Left lung (tissue), 10 donors: ENCODE measurements around the gene MANBA. TPM values are rescaled to one million over a fixed set of nuclear protein-coding genes. Genes with fewer than 3 reads are reported as not detected.

Experiments used
- ATAC-seq: fragments of 200-7000 bp; cut with Tn5 transposase; one replicate; pipeline ENCODE4 v1.9.1; 2020; ENCODE audit warnings: moderate library complexity
- DNase-seq, 4 donors: peaks; one replicate each; pipeline ENCODE4 v3.0.0-alpha.2; 2013 to 2020
- H3K27ac ChIP-seq, 2 donors: fragments of 200-600 bp; sonication (generic) in 1 of 2; one replicate each; pipeline versions ENCODE4 v1.5.0 to v1.8.0; 2020 to 2021
- H3K27me3 ChIP-seq, 2 donors: fragments of 200-600 bp; sonication (generic) in 1 of 2; one replicate each; pipeline versions ENCODE4 v1.5.0 to v1.8.0; 2020 to 2021
- H3K36me3 ChIP-seq, 2 donors: fragments of 200-600 bp; sonication (generic) in 1 of 2; one replicate each; pipeline versions ENCODE4 v1.5.0 to v1.8.0; 2020 to 2021
- H3K4me1 ChIP-seq, 2 donors: fragments of 200-600 bp; one replicate each; pipeline ENCODE4 v1.8.0; 2021
- H3K4me3 ChIP-seq, 2 donors: fragments of 200-600 bp; sonication (generic) in 1 of 2; one replicate each; pipeline versions ENCODE4 v1.5.0 to v1.8.0; 2020 to 2021; ENCODE audit warnings: mild to moderate bottlenecking in 1 of 2
- H3K9me3 ChIP-seq, 2 donors: fragments of 200-600 bp; sonication (generic) in 1 of 2; one replicate each; pipeline versions ENCODE4 v1.5.0 to v1.8.0; 2020 to 2021
- CTCF ChIP-seq, 2 donors: fragments of 200-600 bp; sonication (generic) in 1 of 2; IDR thresholded peaks; one replicate each; pipeline versions ENCODE4 v1.5.0 to v1.8.0; 2021; ENCODE audit warnings: antibody characterized with exemption in 2 of 2
- intact Hi-C, 2 donors: fragments of 100-400 bp; cut with DNase I; formaldehyde crosslinking; loops; one replicate each; pipeline versions ENCODE4 v1.11.2 to v1.14.2; 2022
- polyA plus RNA-seq, 6 donors: library from polyadenylated mRNA; unstranded; fragments of 120-200 nt; gene quantifications; one replicate each; pipeline ENCODE4 v1.2.1, GENCODE V29; 2013; ENCODE audit not compliant: insufficient read length in 6 of 6
- total RNA-seq, 2 donors: library from RNA; stranded (reverse); fragmentation: NEBNext Ultra II Directional; extraction: Animal tissue kit (Norgen Biotek cat#: 25700); gene quantifications; one replicate each; pipeline ENCODE4 v1.2.1, GENCODE V29; 2021
- donor health status: DM: no; HTN: yes; CAD: no.
- donor health status: DM: no; HTN: no; CAD: no.

MANBA gene
- total and polyA plus RNA-seq, 8 donors = 31.3 to 57.0 (median 36.4) TPM

GRCh38 chr4:102665527-102665926, 95.2 kb downstream of the MANBA start:
- no peaks in the 10 kb centered on the region for H3K9me3 ChIP-seq
- H3K27me3 ChIP-seq = no peaks in the 10 kb centered on the region
- ATAC-seq (no peak), DNase-seq (no peak)
- H3K36me3 ChIP-seq = peaks cover 0 to 74% of the 10 kb centered on the region in 2 donors
- no peaks in the 10 kb centered on the region for H3K4me1 ChIP-seq
- intact Hi-C loops = no loop called here
- H3K27ac ChIP-seq = no peak overlapping the region
- no peak for TF ChIP-seq CTCF (IDR thresholded peaks at IDR 0.05)
- H3K4me3 ChIP-seq = no peak overlapping the region

- H3K27me3 ChIP-seq = no peaks in the 10 kb centered on the region
- no peak for ATAC-seq
- TF ChIP-seq CTCF (IDR thresholded peaks at IDR 0.05) = no peak
- no peak overlapping the region for H3K27ac ChIP-seq
- intact Hi-C loops = no loop called here
- DNase-seq = no peak
- H3K4me1 ChIP-seq = no peaks in the 10 kb centered on the region
- no peaks in the 10 kb centered on the region for H3K9me3 ChIP-seq
- H3K36me3 ChIP-seq = peaks cover 0 to 59% of the 10 kb centered on the region in 2 donors
- no peak overlapping the region for H3K4me3 ChIP-seq
Measured at GRCh38 chr4:102663073-102663472, 97.7 kb downstream of the MANBA start.

- Histone ChIP-seq H3K4me1 (no peaks in the 10 kb centered on the region), H3K4me3 (no peak overlapping the region), H3K36me3 (peaks cover 0 to 23% of the 10 kb centered on the region in 2 donors), H3K27me3 (no peaks in the 10 kb centered on the region), H3K9me3 (no peaks in the 10 kb centered on the region), H3K27ac (no peak overlapping the region)
- TF ChIP-seq CTCF (IDR thresholded peaks at IDR 0.05) = no peak
- DNase-seq (no peak), ATAC-seq (no peak)
- intact Hi-C loops = no loop called here
Measured at GRCh38 chr4:102657206-102657605, 103.6 kb downstream of the MANBA start.

GRCh38 chr4:102647117-102647516, 113.7 kb downstream of the MANBA start:
- Histone ChIP-seq H3K4me1 (no peaks in the 10 kb centered on the region), H3K4me3 (no peak overlapping the region), H3K27ac (no peak overlapping the region), H3K27me3 (no peaks in the 10 kb centered on the region), H3K36me3 (peaks cover 0 to 41% of the 10 kb centered on the region in 2 donors), H3K9me3 (no peaks in the 10 kb centered on the region)
- intact Hi-C loops = no loop called here
- DNase-seq (no peak), ATAC-seq (no peak)
- no peak for TF ChIP-seq CTCF (IDR thresholded peaks at IDR 0.05)

- intact Hi-C loops = no loop called here
- H3K27ac ChIP-seq = peak overlapping the region in 1 of 2 donors; percentile 40
Measured at GRCh38 chr4:102642631-102643298, 118.0 kb downstream of the MANBA start.

More at GRCh38 chr4:102642631-102643298, 118.0 kb downstream of the MANBA start:
- no peak overlapping the region for H3K4me3 ChIP-seq
- no peaks in the 10 kb centered on the region for H3K4me1 ChIP-seq
- H3K36me3 ChIP-seq = peaks cover 0 to 40% of the 10 kb centered on the region in 2 donors
- no peak for TF ChIP-seq CTCF (IDR thresholded peaks at IDR 0.05)
- DNase-seq (no peak), ATAC-seq (peak; percentile 74)
- H3K27me3 ChIP-seq = no peaks in the 10 kb centered on the region
- H3K9me3 ChIP-seq = no peaks in the 10 kb centered on the region
